NCI-H1930 (cell line): ENCODE measurements around the gene KCNJ2.

Source experiments
- DNase-seq, 2 experiments: peaks; one replicate each; lab custom pipeline; 2025; lab: John Stamatoyannopoulos, UW

Gene KCNJ2

GRCh38 chr17:70205401-70205800 lies 36.1 kb downstream of the KCNJ2 start:
- no peak for DNase-seq

- DNase-seq = no peak
Measured at GRCh38 chr17:70206361-70207010, 37.2 kb downstream of the KCNJ2 start.

DNA sequence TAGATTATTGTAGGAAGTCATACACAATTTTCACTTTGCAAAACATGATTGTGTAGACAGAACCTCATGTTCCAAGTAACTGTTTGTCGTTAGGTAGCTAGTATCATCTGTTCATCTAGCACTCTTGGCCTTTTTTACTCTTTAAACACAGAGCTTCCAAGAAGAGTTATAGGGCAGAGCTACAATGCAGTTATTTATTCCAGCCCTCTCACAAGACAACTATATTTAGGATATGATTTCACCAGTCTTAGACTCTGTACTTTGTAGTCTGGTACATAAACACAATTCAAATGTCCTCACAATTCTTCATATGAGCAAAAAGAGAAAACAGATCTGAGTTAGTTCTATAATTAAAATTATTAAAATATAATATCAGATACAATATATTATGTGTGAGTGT lies 37.9 kb downstream of the KCNJ2 start:
- DNase-seq = no peak

GRCh38 chr17:70208080-70208794 lies 38.9 kb downstream of the KCNJ2 start:
- DNase-seq = no peak

GRCh38 chr17:70208825-70209555 lies 39.7 kb downstream of the KCNJ2 start:
- no peak for DNase-seq

DNA sequence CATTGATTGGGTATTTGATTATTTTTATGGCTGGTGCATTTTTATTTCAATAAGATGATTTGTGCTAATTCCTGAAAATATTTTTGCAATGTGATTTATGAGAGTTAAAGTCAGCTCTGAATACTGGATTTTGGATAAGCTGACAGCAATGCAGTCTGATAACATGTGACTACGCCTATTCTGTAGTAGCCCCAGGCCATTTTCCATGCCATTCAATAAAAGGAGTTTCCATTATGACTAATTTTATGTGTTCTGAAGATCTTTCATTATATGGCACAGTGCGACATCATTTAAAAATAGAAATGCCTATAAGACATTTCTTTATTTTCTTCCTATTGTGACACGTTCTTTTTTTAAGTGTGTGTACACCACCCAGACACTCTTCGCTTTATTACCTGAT lies 46.3 kb downstream of the KCNJ2 start:
- DNase-seq = no peak

- DNase-seq = no peak
Measured at GRCh38 chr17:70217571-70217970, 48.2 kb downstream of the KCNJ2 start.

GRCh38 chr17:70225276-70225675 lies 55.9 kb downstream of the KCNJ2 start:
- DNase-seq = no peak
